ENCODE results near the gene MYRF.

Gene MYRF

GRCh38 chr11:61743486-61744095, 8.8 kb upstream of the MYRF start:
- ChIA-PET CTCF (interaction anchor here (0.7 to 2.3 kb wide), 5 partner anchors 10 to 364 kb away, joined by 3 to 10 read pairs (median 4); no protein-coding TSS in a partner anchor), POLR2A (interaction anchor here (1.2 kb wide), 1 partner anchor 25 kb away, joined by 4 read pairs; no protein-coding TSS in a partner anchor)
- peaks cover 0 to 25% of the 10 kb centered on the region in 2 experiments; a peak in 1 of 3 replicates for H3K36me3 ChIP-seq (ENCODE audit: control insufficient read depth in 2 of 2, insufficient read depth in 1 of 2, low read length in 2 of 2)
- TF ChIP-seq SCRT2 (tag by site-specific recombination; IDR thresholded peaks at IDR 0.05) = no peak
- TF ChIP-seq ZNF660 (tag by site-specific recombination; IDR thresholded peaks at IDR 0.05) = no peak
- no peak for TF ChIP-seq ZNF416 (tag by site-specific recombination; IDR thresholded peaks at IDR 0.05)
- TF ChIP-seq ZNF623 (tag by site-specific recombination; IDR thresholded peaks at IDR 0.05) = no peak
- TF ChIP-seq ZNF658 (tag by site-specific recombination; IDR thresholded peaks at IDR 0.05) = no peak
- no peak for TF ChIP-seq REPIN1 (tag by site-specific recombination; IDR thresholded peaks at IDR 0.05; ENCODE audit: low read depth)
- no peak for TF ChIP-seq ZNF670 (tag by site-specific recombination; IDR thresholded peaks at IDR 0.05; ENCODE audit: low read depth)
- TF ChIP-seq ZNF324 (tag by site-specific recombination; IDR thresholded peaks at IDR 0.05) = no peak
- TF ChIP-seq, protein P1, sequence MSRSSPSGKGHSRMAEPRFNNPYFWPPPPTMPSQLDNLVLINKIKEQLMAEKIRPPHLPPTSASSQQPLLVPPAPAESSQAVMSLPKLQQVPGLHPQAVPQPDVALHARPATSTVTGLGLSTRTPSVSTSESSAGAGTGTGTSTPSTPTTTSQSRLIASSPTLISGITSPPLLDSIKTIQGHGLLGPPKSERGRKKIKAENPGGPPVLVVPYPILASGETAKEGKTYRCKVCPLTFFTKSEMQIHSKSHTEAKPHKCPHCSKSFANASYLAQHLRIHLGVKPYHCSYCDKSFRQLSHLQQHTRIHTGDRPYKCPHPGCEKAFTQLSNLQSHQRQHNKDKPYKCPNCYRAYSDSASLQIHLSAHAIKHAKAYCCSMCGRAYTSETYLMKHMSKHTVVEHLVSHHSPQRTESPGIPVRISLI (tag by site-specific recombination; IDR thresholded peaks at IDR 0.05) = no peak
- no peak for TF ChIP-seq PRDM1 (tag by site-specific recombination; IDR thresholded peaks at IDR 0.05)
- TF ChIP-seq MZF1 (tag by site-specific recombination; IDR thresholded peaks at IDR 0.05; ENCODE audit: borderline replicate concordance) = no peak
- TF ChIP-seq, protein P2, sequence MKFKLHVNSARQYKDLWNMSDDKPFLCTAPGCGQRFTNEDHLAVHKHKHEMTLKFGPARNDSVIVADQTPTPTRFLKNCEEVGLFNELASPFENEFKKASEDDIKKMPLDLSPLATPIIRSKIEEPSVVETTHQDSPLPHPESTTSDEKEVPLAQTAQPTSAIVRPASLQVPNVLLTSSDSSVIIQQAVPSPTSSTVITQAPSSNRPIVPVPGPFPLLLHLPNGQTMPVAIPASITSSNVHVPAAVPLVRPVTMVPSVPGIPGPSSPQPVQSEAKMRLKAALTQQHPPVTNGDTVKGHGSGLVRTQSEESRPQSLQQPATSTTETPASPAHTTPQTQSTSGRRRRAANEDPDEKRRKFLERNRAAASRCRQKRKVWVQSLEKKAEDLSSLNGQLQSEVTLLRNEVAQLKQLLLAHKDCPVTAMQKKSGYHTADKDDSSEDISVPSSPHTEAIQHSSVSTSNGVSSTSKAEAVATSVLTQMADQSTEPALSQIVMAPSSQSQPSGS (tag by site-specific recombination; IDR thresholded peaks at IDR 0.05; ENCODE audit: low read depth) = no peak
- TF ChIP-seq, protein P3, sequence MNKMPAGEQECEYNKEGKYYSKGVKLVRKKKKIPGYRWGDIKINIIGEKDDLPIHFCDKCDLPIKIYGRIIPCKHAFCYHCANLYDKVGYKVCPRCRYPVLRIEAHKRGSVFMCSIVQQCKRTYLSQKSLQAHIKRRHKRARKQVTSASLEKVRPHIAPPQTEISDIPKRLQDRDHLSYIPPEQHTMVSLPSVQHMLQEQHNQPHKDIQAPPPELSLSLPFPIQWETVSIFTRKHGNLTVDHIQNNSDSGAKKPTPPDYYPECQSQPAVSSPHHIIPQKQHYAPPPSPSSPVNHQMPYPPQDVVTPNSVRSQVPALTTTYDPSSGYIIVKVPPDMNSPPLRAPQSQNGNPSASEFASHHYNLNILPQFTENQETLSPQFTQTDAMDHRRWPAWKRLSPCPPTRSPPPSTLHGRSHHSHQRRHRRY (tag by site-specific recombination; IDR thresholded peaks at IDR 0.05) = no peak
- TF ChIP-seq ZNF785 (tag by site-specific recombination; IDR thresholded peaks at IDR 0.05) = no peak
- no peak for TF ChIP-seq REST (tag by site-specific recombination; IDR thresholded peaks at IDR 0.05)
- TF ChIP-seq ZNF350 (tag by site-specific recombination; IDR thresholded peaks at IDR 0.05) = no peak
- TF ChIP-seq ZNF501 (tag by site-specific recombination; IDR thresholded peaks at IDR 0.05) = no peak
- TF ChIP-seq ZNF629 (tag by site-specific recombination; IDR thresholded peaks at IDR 0.05) = no peak
- TF ChIP-seq ZNF391 (tag by site-specific recombination; IDR thresholded peaks at IDR 0.05; ENCODE audit: borderline replicate concordance, low read depth) = no peak
- no peak for TF ChIP-seq ZFP69B (tag by site-specific recombination; IDR thresholded peaks at IDR 0.05)
- no peak overlapping the region for H3K4me3 ChIP-seq (ENCODE audit: low read depth, low read length)
- H3K9me3 ChIP-seq (ENCODE audit: control insufficient read depth, insufficient read depth, low read depth, low read length) = no peaks in the 10 kb centered on the region
- H3K27ac ChIP-seq (ENCODE audit: extremely low read depth, low read depth, low read length) = no peak overlapping the region
- no peaks in the 10 kb centered on the region for H3K4me1 ChIP-seq (ENCODE audit: control insufficient read depth, insufficient read depth, low read length)
